Right cardiac atrium (tissue), 5 donors: Measurements from ENCODE around the gene TMEM183A. TPM values are rescaled to one million over a fixed set of nuclear protein-coding genes. Genes with fewer than 3 reads are reported as not detected.

ENCODE experiments used
- ATAC-seq, 2 donors: fragments of 200-7000 bp; cut with Tn5 transposase; one replicate each; pipeline versions ENCODE4 v1.8.0 to v1.9.1; 2020; ENCODE audit warnings: moderate library complexity in 2 of 2, mild to moderate bottlenecking in 1 of 2
- DNase-seq, 3 donors: peaks; one replicate each; pipeline ENCODE4 v3.0.0-alpha.2; 2020
- H3K27ac ChIP-seq: one replicate; pipeline ENCODE4 v1.5.1; 2013; ENCODE audit warnings: mild to moderate bottlenecking, low read length, control low read depth, moderate library complexity
- H3K27me3 ChIP-seq: one replicate; pipeline ENCODE4 v1.6.1; 2013; ENCODE audit not compliant: control insufficient read depth, insufficient read depth
- H3K4me1 ChIP-seq: one replicate; pipeline ENCODE4 v1.6.1; 2013; ENCODE audit warnings: low read length; ENCODE audit not compliant: control insufficient read depth, insufficient read depth
- H3K4me3 ChIP-seq: one replicate; pipeline ENCODE4 v1.5.1; 2013; ENCODE audit warnings: low read length, control low read depth
- H3K9me3 ChIP-seq: one replicate; pipeline ENCODE4 v1.6.1; 2013; ENCODE audit warnings: low read length; ENCODE audit not compliant: control insufficient read depth
- WGBS: extraction: QIAGEN DNeasy Blood & Tissue Kit; methylation state at CpG from one replicate; pipeline ENCODE4 v1.1.7; 2013; 5-methylcytosine and 5-hydroxymethylcytosine counted together
- intact Hi-C, 4 donors: fragments of 100-400 bp; cut with DNase I; formaldehyde crosslinking; loops; one replicate each; pipeline versions ENCODE4 v1.11.0 to v1.14.0; 2022 to 2023
- polyA plus RNA-seq: library from polyadenylated mRNA; stranded (reverse); fragments of 200-250 nt; gene quantifications from one replicate; pipeline ENCODE4 v1.2.3, GENCODE V29; 2013
- total RNA-seq, 4 donors: library from RNA; stranded (reverse); fragmentation: NEBNext Ultra II Directional; extraction: Animal tissue kit (Norgen Biotek cat#: 25700); gene quantifications; one replicate each; pipeline ENCODE4 v1.2.1, GENCODE V29; 2021
- donor health status: healthy with polysubstance abuse.
- donor health status: DM: no; HTN: yes; CAD: no.
- donor health status: DM: no; HTN: no; CAD: no.
- donor health status: DM: no; HTN: yes; CAD: no; lungs with severe emphysema.
- donor health status: DM: yes; HTN: yes; CAD: no.

TMEM183A gene
- total and polyA plus RNA-seq, 5 donors: 16.0 to 35.8 (median 26.7) TPM

GRCh38 chr1:203033287-203033686, 26.1 kb downstream of the TMEM183A start:
- WGBS: 84% methylated on average over 2 of the region's 2 CpGs
- DNase-seq: no peak
- intact Hi-C loops: no loop called here
- H3K27ac ChIP-seq: no peak overlapping the region
- H3K9me3 ChIP-seq: no peaks in the 10 kb centered on the region
- H3K4me1 ChIP-seq: peaks cover 7% of the 10 kb centered on the region
- H3K27me3 ChIP-seq: no peaks in the 10 kb centered on the region
- H3K4me3 ChIP-seq: no peak overlapping the region
- no peak for ATAC-seq

- ATAC-seq (no peak), DNase-seq (no peak)
- H3K4me3 ChIP-seq: no peak overlapping the region
- intact Hi-C loops: no loop called here
- WGBS: 86% methylated on average over 2 of the region's 2 CpGs
- no peak overlapping the region for H3K27ac ChIP-seq
- peaks cover 7% of the 10 kb centered on the region for H3K4me1 ChIP-seq
- H3K27me3 ChIP-seq: no peaks in the 10 kb centered on the region
- no peaks in the 10 kb centered on the region for H3K9me3 ChIP-seq
These were observed 26.7 kb downstream of the TMEM183A start for GRCh38 chr1:203033917-203034316.

- Histone ChIP-seq H3K4me1 (peaks cover 7% of the 10 kb centered on the region), H3K4me3 (no peak overlapping the region), H3K27ac (no peak overlapping the region), H3K27me3 (no peaks in the 10 kb centered on the region), H3K9me3 (no peaks in the 10 kb centered on the region)
- WGBS: 82% methylated on average over 10 of the region's 10 CpGs
- no peak for DNase-seq
- intact Hi-C loops: loop anchor here in 1 of 4 donors (5.0 kb wide), 1 partner anchor 138 kb away; no protein-coding TSS in a partner anchor
- ATAC-seq: no peak
These were observed 27.4 kb downstream of the TMEM183A start for GRCh38 chr1:203034422-203035110.

GRCh38 chr1:203035111-203036000, 28.2 kb downstream of the TMEM183A start:
- H3K9me3 ChIP-seq: no peaks in the 10 kb centered on the region
- H3K27me3 ChIP-seq: no peaks in the 10 kb centered on the region
- ATAC-seq: no peak
- intact Hi-C loops: loop anchor here in 1 of 4 donors (5.0 kb wide), 1 partner anchor 137 kb away; no protein-coding TSS in a partner anchor
- no peak overlapping the region for H3K4me3 ChIP-seq
- WGBS: 71% methylated on average over 15 of the region's 15 CpGs
- peak overlapping the region; percentile 45 for H3K27ac ChIP-seq
- H3K4me1 ChIP-seq: peaks cover 9% of the 10 kb centered on the region
- DNase-seq: no peak

GRCh38 chr1:203036135-203036534, 29.0 kb downstream of the TMEM183A start:
- peaks cover 9% of the 10 kb centered on the region for H3K4me1 ChIP-seq
- peak overlapping the region; percentile 23 for H3K27ac ChIP-seq
- no peaks in the 10 kb centered on the region for H3K27me3 ChIP-seq
- WGBS: 41% methylated on average over 4 of the region's 4 CpGs
- intact Hi-C loops: loop anchor here in 1 of 4 donors (5.0 kb wide), 1 partner anchor 136 kb away; no protein-coding TSS in a partner anchor
- ATAC-seq: no peak
- H3K4me3 ChIP-seq: no peak overlapping the region
- no peak for DNase-seq
- no peaks in the 10 kb centered on the region for H3K9me3 ChIP-seq

GRCh38 chr1:203036537-203036936, 29.4 kb downstream of the TMEM183A start:
- ATAC-seq (no peak), DNase-seq (no peak)
- Histone ChIP-seq H3K4me1 (peaks cover 9% of the 10 kb centered on the region), H3K4me3 (no peak overlapping the region), H3K27ac (peak overlapping the region; percentile 18), H3K9me3 (no peaks in the 10 kb centered on the region), H3K27me3 (no peaks in the 10 kb centered on the region)
- WGBS: 32% methylated on average over 2 of the region's 2 CpGs
- intact Hi-C loops: loop anchor here in 1 of 4 donors (5.0 kb wide), 1 partner anchor 136 kb away; no protein-coding TSS in a partner anchor

GRCh38 chr1:203037509-203038190, 30.5 kb downstream of the TMEM183A start:
- H3K9me3 ChIP-seq: no peaks in the 10 kb centered on the region
- intact Hi-C loops: loop anchor here in 2 of 4 donors (2.0 to 5.0 kb wide), 2 partner anchors 135 to 179 kb away; no protein-coding TSS in a partner anchor
- peak overlapping the region; percentile 98 for H3K27ac ChIP-seq
- no peak overlapping the region for H3K4me3 ChIP-seq
- ATAC-seq (peak; percentile 3 to 6), DNase-seq (no peak)
- no peaks in the 10 kb centered on the region for H3K27me3 ChIP-seq
- peaks cover 9% of the 10 kb centered on the region for H3K4me1 ChIP-seq
- 69% methylated on average over 10 of the region's 10 CpGs for WGBS

- H3K4me1 ChIP-seq: peaks cover 9% of the 10 kb centered on the region
- peak; percentile 66 to 88 (median 83) for DNase-seq
These were observed 31.1 kb downstream of the TMEM183A start for GRCh38 chr1:203038217-203038741.

GRCh38 chr1:203038891-203039608, 31.9 kb downstream of the TMEM183A start:
- H3K9me3 ChIP-seq: no peaks in the 10 kb centered on the region
- ATAC-seq (peak; percentile 80 to 84), DNase-seq (peak; percentile 78 to 91 (median 88))
- peaks cover 9% of the 10 kb centered on the region for H3K4me1 ChIP-seq
- peak overlapping the region; percentile 87 for H3K27ac ChIP-seq
- H3K4me3 ChIP-seq: no peak overlapping the region
- no peaks in the 10 kb centered on the region for H3K27me3 ChIP-seq
- intact Hi-C loops: loop anchor here in 2 of 4 donors (2.0 to 5.0 kb wide), 2 partner anchors 133 to 178 kb away; no protein-coding TSS in a partner anchor
- 51% methylated on average over 22 of the region's 22 CpGs for WGBS

More at GRCh38 chr1:203038217-203038741, 31.1 kb downstream of the TMEM183A start:
- ATAC-seq: peak; percentile 79 to 85
- H3K9me3 ChIP-seq: no peaks in the 10 kb centered on the region
- 30% methylated on average over 9 of the region's 9 CpGs for WGBS
- H3K4me3 ChIP-seq: no peak overlapping the region
- intact Hi-C loops: loop anchor here in 2 of 4 donors (2.0 to 5.0 kb wide), 2 partner anchors 134 to 179 kb away; no protein-coding TSS in a partner anchor
- peak overlapping the region; percentile 98 for H3K27ac ChIP-seq
- H3K27me3 ChIP-seq: no peaks in the 10 kb centered on the region
